NOMO-1 (cell line): ENCODE data around the gene CBX2.

Source experiments
- DNase-seq, 2 experiments: peaks; one replicate each; lab custom pipeline; 2025; ENCODE audit not compliant: unreplicated experiment in 2 of 2; lab: John Stamatoyannopoulos, UW

The CBX2 gene

GRCh38 chr17:79810130-79811010 lies 32.4 kb downstream of the CBX2 start:
- peak; percentile 65 to 82 for DNase-seq

GRCh38 chr17:79811011-79811867 lies 33.3 kb downstream of the CBX2 start:
- peak; percentile 32 to 54 for DNase-seq

DNA sequence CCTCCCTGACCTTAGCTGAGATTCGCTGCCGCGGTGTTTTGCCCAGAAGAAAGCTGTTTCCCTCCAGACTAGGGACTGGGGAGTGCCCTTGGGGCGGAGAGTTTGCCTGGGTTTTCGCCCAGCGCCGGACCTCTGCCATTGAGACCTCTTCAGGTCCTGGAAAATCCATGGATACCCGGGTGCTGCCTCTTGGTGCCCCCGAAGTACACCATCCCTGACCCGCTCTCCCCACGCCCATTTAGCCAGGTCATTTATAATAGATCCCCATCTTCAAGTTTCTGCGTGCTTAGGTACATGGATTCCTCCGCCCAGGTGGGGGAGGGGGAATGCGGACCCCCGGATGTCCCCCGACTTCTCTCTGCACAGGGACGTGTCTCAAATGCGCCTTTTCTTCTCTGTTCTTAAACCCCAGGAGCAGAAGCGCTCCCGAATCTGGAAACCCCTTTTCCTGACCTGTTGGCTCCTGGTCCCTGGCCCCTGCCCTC lies 34.0 kb downstream of the CBX2 start:
- DNase-seq, result no peak

- DNase-seq, result no peak
Measured at GRCh38 chr17:79812353-79813258, 34.7 kb downstream of the CBX2 start.

GRCh38 chr17:79813297-79814126 lies 35.6 kb downstream of the CBX2 start:
- DNase-seq, result no peak

DNA sequence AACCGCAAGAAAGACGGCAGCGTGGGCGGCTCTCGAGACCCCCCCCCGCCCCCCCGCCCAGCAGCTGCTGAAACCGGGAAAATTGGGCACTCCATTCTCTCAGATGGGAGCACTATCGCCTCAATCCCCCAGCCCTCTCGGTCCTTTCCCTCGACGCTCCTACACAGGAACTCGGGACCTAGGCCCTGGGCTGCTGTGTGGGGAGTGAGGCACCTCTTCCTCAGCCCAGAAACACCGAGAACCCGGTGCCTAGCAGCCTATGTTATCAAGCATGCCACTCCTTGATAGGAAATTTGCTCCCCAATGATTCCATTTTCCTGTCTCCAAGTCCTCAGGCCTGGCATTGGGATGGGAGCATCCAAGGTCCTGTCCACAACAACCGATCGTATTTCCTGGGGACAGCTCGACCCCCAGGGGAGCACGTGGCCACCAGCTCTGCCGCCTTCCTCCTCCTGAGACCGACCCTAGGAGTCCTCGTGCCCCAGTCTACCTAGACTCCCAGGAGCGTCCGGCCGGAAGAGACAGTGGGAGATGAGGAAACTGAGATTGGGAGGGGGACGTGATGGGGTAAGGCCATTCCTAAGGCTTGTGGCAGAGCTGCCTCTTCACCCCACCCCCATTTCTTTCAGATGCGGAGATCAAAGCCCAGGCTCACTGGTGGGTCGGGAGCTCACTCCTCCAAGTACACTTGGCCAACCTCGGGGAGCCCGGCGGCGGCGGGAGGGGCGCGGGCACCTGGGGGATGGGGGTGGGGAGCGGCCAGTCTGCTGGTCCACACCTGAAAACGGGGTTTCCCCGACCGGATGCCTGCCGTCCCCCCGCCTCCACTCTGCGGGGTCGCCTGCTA lies 36.4 kb downstream of the CBX2 start:
- no peak for DNase-seq

DNA sequence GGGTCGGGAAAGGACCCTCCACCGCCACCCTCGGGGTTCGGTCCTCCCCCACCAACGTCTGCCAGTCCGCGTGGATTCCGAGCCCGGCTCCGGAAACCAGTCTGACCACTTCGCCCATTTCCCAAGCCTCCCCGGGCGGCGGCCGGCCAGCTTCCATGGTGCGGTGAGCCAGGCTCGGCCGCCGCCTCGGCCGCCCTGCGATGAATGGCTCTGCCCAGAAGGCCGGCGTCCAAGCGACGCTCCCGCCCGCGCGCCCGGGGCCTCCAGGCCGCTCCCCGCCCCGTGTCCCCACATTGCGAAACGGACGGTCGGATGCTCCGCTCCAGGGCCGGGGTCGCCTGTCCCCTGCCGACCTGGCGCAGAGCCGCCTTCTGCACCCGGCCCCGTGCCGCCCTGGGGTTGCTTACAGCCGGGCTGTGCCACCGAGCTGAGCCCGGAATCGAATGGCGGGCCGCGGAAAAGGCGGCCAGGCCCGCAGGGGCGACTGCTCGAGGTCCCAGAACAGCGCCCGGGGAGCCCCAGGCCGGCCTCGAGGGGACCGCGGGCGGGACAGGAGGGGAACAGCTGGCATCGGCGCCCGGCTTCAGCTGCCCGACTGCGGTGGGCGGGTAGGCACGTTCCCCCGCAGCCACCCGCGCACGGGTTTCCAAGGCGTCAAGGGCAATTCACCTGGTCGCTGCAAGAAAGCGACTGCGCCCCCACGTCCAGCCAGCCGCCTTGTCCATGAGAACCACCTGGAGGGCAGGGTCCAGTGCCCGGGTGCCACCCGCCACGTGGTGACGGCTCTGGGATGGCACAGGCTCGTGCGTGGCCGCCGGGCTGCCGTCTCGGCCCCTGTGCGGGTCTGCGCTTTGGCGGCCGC lies 37.3 kb downstream of the CBX2 start:
- no peak for DNase-seq

GRCh38 chr17:79815836-79816461 lies 38.0 kb downstream of the CBX2 start:
- no peak for DNase-seq

DNA sequence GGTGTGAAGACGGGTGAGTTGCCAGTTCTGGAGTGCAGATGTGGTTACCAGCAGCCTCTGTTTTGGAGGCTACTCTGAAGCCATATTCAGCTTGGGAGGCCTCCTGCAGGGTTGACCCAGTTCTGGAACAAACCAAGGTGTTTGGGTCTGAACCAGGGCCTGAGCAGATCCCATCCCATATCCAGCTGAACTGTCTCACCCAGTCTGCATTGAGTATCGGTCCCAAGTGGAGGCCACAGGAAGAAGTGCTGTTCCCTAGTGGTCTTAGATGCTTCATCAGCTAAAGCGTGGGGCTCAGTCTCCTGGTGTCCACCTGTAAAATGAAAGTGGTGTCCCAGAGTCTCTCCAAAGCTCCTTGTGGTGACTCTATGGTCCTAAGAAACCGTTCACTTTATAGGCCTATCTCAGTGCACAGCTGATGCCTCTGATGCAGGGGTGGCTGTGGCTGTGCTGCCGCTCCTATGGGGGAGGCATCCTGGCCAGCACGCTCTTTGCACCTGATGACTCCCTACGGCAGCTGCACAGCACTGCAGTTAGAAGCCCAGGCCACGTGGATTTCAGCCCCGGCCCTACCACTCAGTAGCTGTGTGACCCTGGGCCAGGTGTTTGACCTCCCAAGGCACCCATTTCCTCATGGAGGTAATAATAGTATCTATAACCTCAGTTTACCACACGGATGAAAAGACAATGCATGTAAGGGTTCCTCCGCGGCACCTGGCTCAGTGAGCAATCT lies 40.2 kb downstream of the CBX2 start:
- DNase-seq, result no peak

DNA sequence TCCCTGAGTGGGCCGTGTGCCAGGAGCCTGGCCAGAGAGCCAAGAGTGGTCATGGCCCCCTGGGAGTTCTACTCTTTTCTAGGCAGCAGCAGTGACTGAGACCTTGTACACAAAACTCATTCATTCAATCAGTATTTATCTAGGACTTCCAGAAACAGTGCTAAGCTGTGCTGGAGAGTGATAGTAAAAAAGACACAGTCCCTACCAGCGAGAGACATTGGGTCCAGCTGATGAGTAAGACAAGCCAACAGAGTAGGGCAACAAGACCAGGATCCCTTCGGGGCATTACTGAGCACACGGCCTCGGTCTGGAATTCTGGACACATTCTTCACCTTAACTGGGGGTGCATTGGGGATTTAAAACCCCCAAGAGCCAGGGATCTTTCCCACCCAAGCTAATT lies 41.1 kb downstream of the CBX2 start:
- DNase-seq, result no peak

DNA sequence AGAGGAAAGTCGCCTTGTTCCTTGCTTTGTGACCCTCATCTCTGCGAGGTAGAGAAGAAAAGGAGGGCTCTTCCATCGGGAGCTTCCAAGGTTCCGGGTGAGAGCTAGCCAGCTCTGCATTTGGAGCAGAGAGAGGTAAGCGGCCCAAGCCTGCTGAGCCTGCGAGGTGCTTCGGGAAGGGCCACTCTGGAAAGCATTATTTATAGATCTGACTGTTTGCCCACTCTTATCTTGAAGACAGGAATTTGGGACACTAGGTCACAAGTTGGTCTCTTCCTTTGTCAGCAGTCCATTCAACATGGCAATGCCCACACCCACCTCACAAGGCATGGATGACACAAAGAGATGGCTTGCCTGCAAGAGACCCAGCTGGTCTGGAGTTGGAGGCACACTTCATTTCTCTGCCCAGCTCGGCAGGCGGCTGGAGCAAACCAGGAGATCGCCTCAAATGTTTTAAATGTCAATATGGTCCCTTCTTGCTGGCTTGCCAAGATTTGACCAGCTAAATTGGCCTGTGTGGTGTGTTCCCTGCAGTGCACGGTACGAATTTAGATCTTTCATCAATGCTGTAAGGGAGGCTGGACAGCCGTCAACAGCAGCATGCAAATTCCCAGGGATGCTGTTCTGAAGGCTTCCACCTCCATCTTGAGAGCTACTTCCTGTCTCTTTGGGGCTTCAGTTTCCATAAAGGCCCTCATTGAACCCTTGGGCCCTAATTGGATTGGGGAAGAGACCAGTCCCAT lies 41.8 kb downstream of the CBX2 start:
- DNase-seq, result no peak

DNA sequence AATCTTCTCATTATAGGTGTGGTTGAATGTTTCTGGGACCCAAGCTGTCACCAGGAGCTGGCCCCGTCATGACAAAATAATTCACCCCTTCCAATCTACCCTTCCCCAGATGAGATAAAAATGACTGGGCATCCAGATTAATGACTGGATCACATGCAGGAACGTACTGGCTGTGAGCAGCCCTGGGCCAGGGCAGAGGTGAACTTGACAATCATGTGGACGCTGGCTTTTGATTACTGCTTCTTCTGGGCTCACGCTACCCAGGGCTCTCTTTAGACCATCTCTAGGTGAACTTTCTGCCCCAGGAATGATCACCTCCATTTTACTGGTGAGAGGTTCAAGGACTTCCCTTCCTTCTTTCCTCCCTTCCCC lies 43.0 kb downstream of the CBX2 start:
- no peak for DNase-seq

GRCh38 chr17:79821331-79822095 lies 43.6 kb downstream of the CBX2 start:
- DNase-seq, result no peak

GRCh38 chr17:79822583-79823124 lies 44.7 kb downstream of the CBX2 start:
- no peak for DNase-seq

DNA sequence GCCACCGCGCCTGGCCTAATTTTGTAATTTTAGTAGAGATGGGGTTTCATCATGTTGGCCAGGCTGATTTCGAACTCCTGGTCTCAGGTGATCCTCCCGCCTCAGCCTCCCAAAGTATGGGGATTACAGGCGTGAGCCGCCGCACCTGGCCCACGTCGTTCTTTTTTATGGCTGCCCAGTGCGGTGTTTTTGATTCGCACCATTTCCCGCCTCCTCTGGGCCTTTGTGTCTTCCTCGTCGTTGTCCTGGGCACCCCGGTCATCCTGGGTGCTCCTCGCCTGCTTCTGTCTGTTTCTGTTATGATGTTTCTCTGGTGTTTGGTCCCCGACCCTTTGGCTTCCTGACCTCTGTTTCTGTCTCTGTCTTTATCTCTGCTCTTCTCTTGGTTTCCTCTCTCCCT lies 46.3 kb downstream of the CBX2 start:
- no peak for DNase-seq
